Measurements from ENCODE around the gene PI16.

The PI16 gene

DNA sequence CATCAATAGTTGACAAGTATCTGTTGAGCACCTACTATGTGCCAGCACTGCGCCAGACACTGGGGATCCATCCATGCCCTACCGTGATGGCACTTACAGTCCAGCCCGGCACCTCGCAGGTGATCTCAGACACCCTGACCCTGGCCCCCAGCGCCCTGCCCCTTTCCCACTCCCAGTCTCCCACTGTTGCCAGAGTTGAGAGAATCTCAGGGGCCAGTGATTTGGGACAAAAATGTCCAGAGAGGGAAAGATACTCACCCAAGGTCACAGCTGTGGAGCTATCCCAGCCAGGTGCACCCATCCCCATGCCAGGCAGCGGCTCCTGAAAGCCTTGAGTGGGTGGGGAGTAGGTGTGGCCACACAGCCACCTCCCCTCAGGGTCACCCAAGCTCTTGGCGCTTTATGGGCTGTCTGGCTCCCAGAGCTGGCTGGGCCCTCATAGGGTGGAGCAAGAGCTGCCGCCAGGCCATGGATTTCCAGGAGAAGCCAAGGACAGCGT, 3.3 kb downstream of the PI16 start:
- Histone ChIP-seq H3K79me1 (ENCODE audit: low read depth, low read length) (no peaks in the 10 kb centered on the region), H3K4me3 (ENCODE audit: low read length in 2 of 2) (no peak overlapping the region), H3K9ac (ENCODE audit: low read depth, low read length, poor library complexity) (no peak overlapping the region), H2BK5ac (ENCODE audit: low read length) (no peak overlapping the region), H2BK120ac (ENCODE audit: low read depth, low read length) (no peak overlapping the region), H3K27me3 (ENCODE audit: control insufficient read depth in 3 of 3, insufficient read depth in 3 of 3, low read depth in 1 of 3, low read length in 3 of 3) (peaks cover 0 to 27% (median 0%) of the 10 kb centered on the region in 3 experiments), H4K8ac (ENCODE audit: low read depth, low read length) (no peak overlapping the region), H3K27ac (replicated peaks; ENCODE audit: low read length) (no peak overlapping the region), H3K4me1 (ENCODE audit: control insufficient read depth in 2 of 2, insufficient read depth in 1 of 2, low read depth in 1 of 2, low read length in 2 of 2) (peaks cover 0 to 2% of the 10 kb centered on the region in 2 donors), H2AK5ac (ENCODE audit: low read depth, low read length) (no peak overlapping the region), H2BK15ac (ENCODE audit: low read length) (no peak overlapping the region), H3K4me2 (ENCODE audit: insufficient read depth, low read length, poor library complexity, severe bottlenecking) (no peak overlapping the region), H3K14ac (ENCODE audit: low read length) (no peak overlapping the region), H3K36me3 (replicated peaks in 1 of 2; ENCODE audit: control insufficient read depth in 2 of 2, insufficient read depth in 2 of 2, low read length in 2 of 2) (no peaks in the 10 kb centered on the region), H3K23ac (ENCODE audit: low read depth, low read length, poor library complexity) (no peak overlapping the region), H2BK12ac (ENCODE audit: low read length) (no peak overlapping the region), H2AFZ (ENCODE audit: low read length) (no peak overlapping the region), H3K18ac (ENCODE audit: low read length) (no peak overlapping the region), H4K91ac (ENCODE audit: low read depth, low read length, poor library complexity) (no peak overlapping the region), H3K9me3 (replicated peaks in 1 of 2; ENCODE audit: control insufficient read depth in 2 of 2, insufficient read depth in 1 of 2, low read depth in 1 of 2, low read length in 2 of 2) (no peaks in the 10 kb centered on the region), H3K4ac (ENCODE audit: low read length) (no peak overlapping the region)
- WGBS, 2 donors (ENCODE audit: extremely low coverage in 2 of 2, insufficient read length in 2 of 2, insufficient replicate concordance in 1 of 2): no CpG with 5 or more reads among the region's 9 CpGs
- no peak for DNase-seq (ENCODE audit: low spot score)

DNA sequence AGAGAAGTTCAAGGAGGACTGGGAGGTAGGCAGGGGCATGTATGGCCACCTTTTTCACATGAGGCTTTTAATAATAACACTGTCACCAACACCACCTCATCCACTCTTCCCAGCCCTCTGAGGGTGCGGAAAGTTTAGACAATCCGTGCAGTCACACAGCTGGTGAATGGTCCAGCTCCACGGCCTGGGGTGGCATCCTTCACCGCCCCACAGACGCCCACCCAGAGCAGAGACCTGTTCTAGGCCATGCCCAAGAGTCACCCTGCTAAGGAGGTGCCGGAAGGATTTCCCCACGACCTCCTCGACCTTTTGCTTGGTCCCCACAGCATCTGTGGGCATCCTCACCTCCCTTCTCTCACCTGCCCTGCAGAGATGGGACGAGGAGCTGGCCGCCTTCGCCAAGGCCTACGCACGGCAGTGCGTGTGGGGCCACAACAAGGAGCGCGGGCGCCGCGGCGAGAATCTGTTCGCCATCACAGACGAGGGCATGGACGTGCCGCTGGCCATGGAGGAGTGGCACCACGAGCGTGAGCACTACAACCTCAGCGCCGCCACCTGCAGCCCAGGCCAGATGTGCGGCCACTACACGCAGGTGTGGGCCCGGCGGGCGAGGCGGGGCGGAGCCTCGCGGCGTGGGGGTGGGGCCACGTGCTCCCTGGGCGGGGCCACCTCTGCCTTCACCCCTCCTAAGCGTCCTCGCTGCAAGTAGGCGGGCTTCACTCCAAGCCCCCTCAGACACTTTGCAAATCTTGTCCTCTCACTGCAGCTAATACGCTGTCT, 4.4 kb downstream of the PI16 start:
- Histone ChIP-seq H3K4me1 (ENCODE audit: control insufficient read depth in 2 of 2, insufficient read depth in 1 of 2, low read depth in 1 of 2, low read length in 2 of 2) (peaks cover 7 to 11% of the 10 kb centered on the region in 2 donors), H2AK5ac (ENCODE audit: low read depth, low read length) (peak overlapping the region; percentile 31), H3K36me3 (replicated peaks in 1 of 2; ENCODE audit: control insufficient read depth in 2 of 2, insufficient read depth in 2 of 2, low read length in 2 of 2) (no peaks in the 10 kb centered on the region), H2BK12ac (ENCODE audit: low read length) (peak overlapping the region; percentile 85), H3K4ac (ENCODE audit: low read length) (no peak overlapping the region), H3K4me2 (ENCODE audit: insufficient read depth, low read length, poor library complexity, severe bottlenecking) (no peak overlapping the region), H3K79me1 (ENCODE audit: low read depth, low read length) (no peaks in the 10 kb centered on the region), H4K8ac (ENCODE audit: low read depth, low read length) (no peak overlapping the region), H2AFZ (ENCODE audit: low read length) (no peak overlapping the region), H2BK5ac (ENCODE audit: low read length) (no peak overlapping the region), H2BK15ac (ENCODE audit: low read length) (peak overlapping the region; percentile 23), H3K9me3 (replicated peaks in 1 of 2; ENCODE audit: control insufficient read depth in 2 of 2, insufficient read depth in 1 of 2, low read depth in 1 of 2, low read length in 2 of 2) (no peaks in the 10 kb centered on the region), H3K9ac (ENCODE audit: low read depth, low read length, poor library complexity) (peak overlapping the region; percentile 45), H3K18ac (ENCODE audit: low read length) (peak overlapping the region; percentile 36), H3K14ac (ENCODE audit: low read length) (no peak overlapping the region), H4K91ac (ENCODE audit: low read depth, low read length, poor library complexity) (peak overlapping the region; percentile 10), H3K27ac (replicated peaks; ENCODE audit: low read length) (no peak overlapping the region), H2BK120ac (ENCODE audit: low read depth, low read length) (no peak overlapping the region), H3K27me3 (ENCODE audit: control insufficient read depth in 3 of 3, insufficient read depth in 3 of 3, low read depth in 1 of 3, low read length in 3 of 3) (peaks cover 0 to 24% (median 0%) of the 10 kb centered on the region in 3 experiments), H3K23ac (ENCODE audit: low read depth, low read length, poor library complexity) (peak overlapping the region; percentile 70), H3K4me3 (ENCODE audit: low read length in 2 of 2) (no peak overlapping the region)
- no CpG with 5 or more reads among the region's 44 CpGs for WGBS, 2 donors (ENCODE audit: extremely low coverage in 2 of 2, insufficient read length in 2 of 2, insufficient replicate concordance in 1 of 2)
- no peak for DNase-seq (ENCODE audit: low spot score)

DNA sequence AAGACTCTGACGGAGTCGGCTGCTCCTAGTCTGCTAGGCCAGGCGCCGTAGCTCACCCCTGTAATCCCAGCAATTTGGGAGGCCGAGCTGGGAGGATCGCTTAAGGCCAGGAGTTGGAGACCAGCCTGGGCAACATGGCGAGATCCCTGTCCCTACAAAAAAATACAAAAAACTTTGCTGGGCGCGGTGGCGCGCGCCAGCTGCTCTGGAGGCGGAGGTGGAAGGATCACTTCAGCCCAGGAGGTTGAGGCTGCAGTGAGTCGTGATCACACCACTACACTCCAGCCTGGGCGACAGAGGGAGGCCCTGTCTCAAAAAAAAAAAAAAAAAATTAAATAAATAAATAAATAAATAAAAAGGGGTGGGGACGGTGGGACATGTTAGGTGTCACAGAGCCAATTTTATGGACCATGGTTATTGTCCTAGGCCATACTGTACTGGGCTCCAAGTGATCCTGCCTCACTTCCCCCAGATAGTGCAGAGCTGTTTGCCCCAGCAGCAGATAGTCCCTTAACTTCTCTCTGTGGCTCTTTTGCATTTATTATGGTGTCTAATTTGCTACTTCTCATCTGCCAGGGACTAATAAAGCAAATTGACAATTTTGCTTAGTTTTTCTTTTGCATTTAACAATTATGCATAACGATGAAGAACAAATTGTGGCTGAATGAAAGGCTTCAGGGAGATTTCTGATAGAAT, 5.2 kb downstream of the PI16 start:
- H2BK5ac ChIP-seq (ENCODE audit: low read length): no peak overlapping the region
- no CpG with 5 or more reads among the region's 17 CpGs for WGBS, 2 donors (ENCODE audit: extremely low coverage in 2 of 2, insufficient read length in 2 of 2, insufficient replicate concordance in 1 of 2)

More for the DNA sequence above, 5.2 kb downstream of the PI16 start:
- no peak overlapping the region for H2BK12ac ChIP-seq (ENCODE audit: low read length)
- no peaks in the 10 kb centered on the region for H3K79me1 ChIP-seq (ENCODE audit: low read depth, low read length)
- no peak overlapping the region for H2BK120ac ChIP-seq (ENCODE audit: low read depth, low read length)
- peaks cover 7 to 12% of the 10 kb centered on the region in 2 donors for H3K4me1 ChIP-seq (ENCODE audit: control insufficient read depth in 2 of 2, insufficient read depth in 1 of 2, low read depth in 1 of 2, low read length in 2 of 2)
- H3K4me3 ChIP-seq (ENCODE audit: low read length in 2 of 2): no peak overlapping the region
- no peak overlapping the region for H3K9ac ChIP-seq (ENCODE audit: low read depth, low read length, poor library complexity)
- H4K8ac ChIP-seq (ENCODE audit: low read depth, low read length): no peak overlapping the region
- no peak overlapping the region for H3K14ac ChIP-seq (ENCODE audit: low read length)
- H2BK15ac ChIP-seq (ENCODE audit: low read length): no peak overlapping the region
- no peak overlapping the region for H3K27ac ChIP-seq (replicated peaks; ENCODE audit: low read length)
- peak overlapping the region; percentile 25 for H3K18ac ChIP-seq (ENCODE audit: low read length)
- H3K23ac ChIP-seq (ENCODE audit: low read depth, low read length, poor library complexity): no peak overlapping the region
- DNase-seq (ENCODE audit: low spot score): no peak
- H4K91ac ChIP-seq (ENCODE audit: low read depth, low read length, poor library complexity): no peak overlapping the region
- H3K9me3 ChIP-seq (replicated peaks in 1 of 2; ENCODE audit: control insufficient read depth in 2 of 2, insufficient read depth in 1 of 2, low read depth in 1 of 2, low read length in 2 of 2): no peaks in the 10 kb centered on the region
- no peak overlapping the region for H2AFZ ChIP-seq (ENCODE audit: low read length)
- H3K27me3 ChIP-seq (ENCODE audit: control insufficient read depth in 3 of 3, insufficient read depth in 3 of 3, low read depth in 1 of 3, low read length in 3 of 3): peaks cover 0 to 18% (median 0%) of the 10 kb centered on the region in 3 experiments
- no peaks in the 10 kb centered on the region for H3K36me3 ChIP-seq (replicated peaks in 1 of 2; ENCODE audit: control insufficient read depth in 2 of 2, insufficient read depth in 2 of 2, low read length in 2 of 2)
- H3K4ac ChIP-seq (ENCODE audit: low read length): no peak overlapping the region
- no peak overlapping the region for H2AK5ac ChIP-seq (ENCODE audit: low read depth, low read length)
- no peak overlapping the region for H3K4me2 ChIP-seq (ENCODE audit: insufficient read depth, low read length, poor library complexity, severe bottlenecking)

Measured in neuronal stem cell (in vitro differentiated cells).